Measurements from ENCODE around the gene OR8I2. TPM values are rescaled to one million over a fixed set of nuclear protein-coding genes. Genes with fewer than 3 reads are reported as not detected.
"Not testable (repeated sequence)": the region's sequence is repeated elsewhere in the genome, so short reads cannot be mapped to it uniquely, and the experiment has no call there.

OR8I2 gene
- total RNA-seq, 1 donor from 2014 or later = not detected

DNA sequence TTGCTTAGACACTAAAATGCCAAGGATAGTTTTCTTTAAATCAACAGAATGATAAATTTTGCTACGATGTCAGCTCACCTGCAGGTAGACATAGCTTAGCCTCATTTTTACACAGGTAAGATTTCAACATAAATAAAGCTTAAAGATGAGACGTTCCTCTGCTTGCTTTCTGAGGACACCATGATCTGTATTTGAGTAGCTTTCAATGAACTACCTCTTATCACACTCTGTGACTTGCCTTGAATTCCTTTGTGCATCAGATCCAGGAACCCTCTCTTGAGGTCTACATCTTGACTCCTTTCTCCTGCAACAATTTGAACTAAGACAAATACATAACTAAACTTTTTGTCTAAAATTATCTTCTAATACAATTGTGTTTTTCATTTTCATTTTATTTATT, 26.1 kb upstream of the OR8I2 start:
- H3K27me3 Mint-ChIP-seq (ENCODE audit: low read depth) = no peaks in the 10 kb centered on the region
- DNase-seq (ENCODE audit: low spot score) = no peak
- H3K9me3 Mint-ChIP-seq (ENCODE audit: low read depth) = peaks cover 12% of the 10 kb centered on the region
- H3K27ac Mint-ChIP-seq (ENCODE audit: unreplicated experiment) = no peak overlapping the region
- TF ChIP-seq, protein P1, sequence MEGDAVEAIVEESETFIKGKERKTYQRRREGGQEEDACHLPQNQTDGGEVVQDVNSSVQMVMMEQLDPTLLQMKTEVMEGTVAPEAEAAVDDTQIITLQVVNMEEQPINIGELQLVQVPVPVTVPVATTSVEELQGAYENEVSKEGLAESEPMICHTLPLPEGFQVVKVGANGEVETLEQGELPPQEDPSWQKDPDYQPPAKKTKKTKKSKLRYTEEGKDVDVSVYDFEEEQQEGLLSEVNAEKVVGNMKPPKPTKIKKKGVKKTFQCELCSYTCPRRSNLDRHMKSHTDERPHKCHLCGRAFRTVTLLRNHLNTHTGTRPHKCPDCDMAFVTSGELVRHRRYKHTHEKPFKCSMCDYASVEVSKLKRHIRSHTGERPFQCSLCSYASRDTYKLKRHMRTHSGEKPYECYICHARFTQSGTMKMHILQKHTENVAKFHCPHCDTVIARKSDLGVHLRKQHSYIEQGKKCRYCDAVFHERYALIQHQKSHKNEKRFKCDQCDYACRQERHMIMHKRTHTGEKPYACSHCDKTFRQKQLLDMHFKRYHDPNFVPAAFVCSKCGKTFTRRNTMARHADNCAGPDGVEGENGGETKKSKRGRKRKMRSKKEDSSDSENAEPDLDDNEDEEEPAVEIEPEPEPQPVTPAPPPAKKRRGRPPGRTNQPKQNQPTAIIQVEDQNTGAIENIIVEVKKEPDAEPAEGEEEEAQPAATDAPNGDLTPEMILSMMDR (IDR thresholded peaks at IDR 0.05) = no peak
- H3K4me3 Mint-ChIP-seq (ENCODE audit: unreplicated experiment) = no peak overlapping the region
- no peaks in the 10 kb centered on the region for H3K36me3 Mint-ChIP-seq (ENCODE audit: low read depth)
- H3K4me1 Mint-ChIP-seq (ENCODE audit: low read depth) = no peaks in the 10 kb centered on the region

DNA sequence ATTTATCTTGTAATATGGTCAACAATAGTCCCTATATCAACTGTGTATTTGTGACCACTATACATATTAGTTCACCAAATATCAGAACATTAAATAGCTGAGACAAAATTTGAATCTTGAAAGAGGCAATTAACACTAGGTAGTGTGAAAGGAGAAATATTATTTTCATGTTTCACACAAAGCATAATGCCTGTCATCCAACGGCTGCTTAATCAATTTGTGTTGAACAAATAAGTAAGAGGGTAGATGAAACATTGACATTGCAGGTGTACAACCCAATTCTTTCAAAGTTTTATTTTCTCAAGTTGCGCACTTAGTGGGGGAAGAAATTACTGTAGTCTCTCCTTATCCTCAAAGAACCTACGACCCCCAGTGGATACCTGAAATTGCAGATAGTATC, 3.4 kb upstream of the OR8I2 start:
- H3K27ac Mint-ChIP-seq (ENCODE audit: unreplicated experiment) = no peak overlapping the region
- H3K4me1 Mint-ChIP-seq (ENCODE audit: low read depth) = no peaks in the 10 kb centered on the region
- no peak for DNase-seq (ENCODE audit: low spot score)
- no peaks in the 10 kb centered on the region for H3K27me3 Mint-ChIP-seq (ENCODE audit: low read depth)
- TF ChIP-seq, protein P1 (IDR thresholded peaks at IDR 0.05) = no peak
- H3K9me3 Mint-ChIP-seq (ENCODE audit: low read depth) = no peaks in the 10 kb centered on the region
- no peak overlapping the region for H3K4me3 Mint-ChIP-seq (ENCODE audit: unreplicated experiment)
- no peaks in the 10 kb centered on the region for H3K36me3 Mint-ChIP-seq (ENCODE audit: low read depth)

DNA sequence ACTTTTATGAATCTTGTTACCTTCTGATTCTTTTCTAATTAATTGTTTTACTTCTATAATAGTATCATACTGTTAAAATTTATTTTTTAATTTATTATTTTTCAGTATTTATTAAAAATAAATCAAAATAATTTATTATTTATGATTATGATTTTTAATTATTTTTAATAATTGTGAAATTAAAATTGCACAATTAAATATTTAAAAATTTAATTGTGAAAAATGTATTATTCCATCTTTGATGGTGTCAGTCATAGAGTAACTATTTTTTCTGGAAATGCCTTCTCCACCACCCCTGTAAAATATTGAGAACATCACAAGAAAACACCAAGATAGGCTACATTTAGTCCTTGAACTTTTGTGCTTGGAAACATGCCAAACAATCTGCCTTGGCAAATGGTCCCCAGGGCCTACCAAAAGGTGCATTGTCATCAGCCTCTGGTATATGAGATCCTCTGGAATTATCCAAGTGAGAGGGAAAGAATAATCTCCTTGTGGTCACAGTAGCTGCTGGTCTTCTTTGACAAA, 10.2 kb downstream of the OR8I2 start, which contains the start of gene OR8H2:
Gene OR8H2 (plus strand): TSS at position 478 of the 528 bp plus-strand sequence. CDS start 1,356 bp downstream, outside the sequence.
- TF ChIP-seq, protein P1 (IDR thresholded peaks at IDR 0.05) = no peak
- Mint-ChIP-seq H3K9me3 (ENCODE audit: low read depth) (peaks cover 5% of the 10 kb centered on the region), H3K4me1 (ENCODE audit: low read depth) (no peaks in the 10 kb centered on the region), H3K4me3 (ENCODE audit: unreplicated experiment) (no peak within 1 kb of the TSS), H3K36me3 (ENCODE audit: low read depth) (no peaks in the 10 kb centered on the region), H3K27ac (ENCODE audit: unreplicated experiment) (no peak within 1 kb of the TSS), H3K27me3 (ENCODE audit: low read depth) (no peaks in the 10 kb centered on the region)
- DNase-seq (ENCODE audit: low spot score) = no peak

DNA sequence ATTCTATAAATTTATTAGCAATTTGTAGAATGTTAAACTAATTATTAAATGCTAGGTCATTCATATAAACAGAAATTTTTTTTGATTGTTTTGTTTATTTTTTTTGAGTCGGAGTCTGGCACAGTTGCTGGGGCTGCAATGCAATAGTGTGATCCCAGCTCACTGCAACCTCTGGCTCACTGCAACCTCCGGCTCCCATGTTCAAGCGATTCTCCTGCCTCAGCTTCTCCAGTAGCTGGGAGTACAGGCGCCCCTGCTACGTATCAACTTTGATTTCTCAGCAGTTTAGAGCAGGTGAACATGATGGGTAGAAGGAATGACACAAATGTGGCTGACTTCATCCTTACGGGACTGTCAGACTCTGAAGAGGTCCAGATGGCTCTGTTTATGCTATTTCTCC, 29.0 kb downstream of the OR8I2 start, which contains the start of gene OR8H3:
Gene OR8H3 (plus strand): TSS at position 301 of the 400 bp plus-strand sequence. CDS start 0 bp downstream, at position 301.
- no peak within 1 kb of the TSS for H3K4me3 Mint-ChIP-seq (ENCODE audit: unreplicated experiment)
- H3K27ac Mint-ChIP-seq (ENCODE audit: unreplicated experiment) = no peak within 1 kb of the TSS
- no peak for DNase-seq (ENCODE audit: low spot score)
- no peaks in the 10 kb centered on the region for H3K27me3 Mint-ChIP-seq (ENCODE audit: low read depth)
- H3K36me3 Mint-ChIP-seq (ENCODE audit: low read depth) = no peaks in the 10 kb centered on the region
- H3K9me3 Mint-ChIP-seq (ENCODE audit: low read depth) = no peaks in the 10 kb centered on the region
- TF ChIP-seq, protein P1 (IDR thresholded peaks at IDR 0.05) = no peak
- H3K4me1 Mint-ChIP-seq (ENCODE audit: low read depth) = no peaks in the 10 kb centered on the region

DNA sequence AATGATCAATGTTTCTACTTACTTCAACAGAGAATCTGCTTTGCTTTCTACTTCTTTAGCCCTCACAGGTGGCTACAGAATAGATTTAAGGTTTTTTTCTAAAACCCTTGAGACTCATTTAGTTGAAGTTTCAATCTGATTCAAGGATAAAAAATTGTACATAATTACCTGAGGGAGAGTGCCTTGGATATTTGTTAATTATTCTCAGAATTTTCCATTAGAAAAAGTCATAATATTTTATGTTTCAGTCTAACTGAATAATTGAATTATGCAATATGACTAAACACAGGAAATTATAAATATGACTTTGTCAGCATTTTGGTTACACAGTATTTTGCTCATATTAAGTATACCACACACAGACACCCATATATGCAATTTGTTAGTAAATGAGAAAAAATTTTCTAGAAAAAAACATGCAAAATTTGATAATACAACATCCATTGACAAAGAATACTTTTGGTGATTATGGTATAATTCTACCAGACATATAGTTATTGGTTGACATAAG, 47.1 kb downstream of the OR8I2 start, which contains the start of gene OR8J3:
Gene OR8J3 (minus strand): TSS at position 51 of the 511 bp plus-strand sequence. CDS start 2,483 bp downstream, outside the sequence.
- TF ChIP-seq, protein P1 (IDR thresholded peaks at IDR 0.05) = no peak
- H3K9me3 Mint-ChIP-seq (ENCODE audit: low read depth) = peaks cover 9% of the 10 kb centered on the region
- no peak for DNase-seq (ENCODE audit: low spot score)
- H3K27ac Mint-ChIP-seq (ENCODE audit: unreplicated experiment) = no peak within 1 kb of the TSS
- H3K4me3 Mint-ChIP-seq (ENCODE audit: unreplicated experiment) = no peak within 1 kb of the TSS
- H3K36me3 Mint-ChIP-seq (ENCODE audit: low read depth) = no peaks in the 10 kb centered on the region
- H3K4me1 Mint-ChIP-seq (ENCODE audit: low read depth) = no peaks in the 10 kb centered on the region
- H3K27me3 Mint-ChIP-seq (ENCODE audit: low read depth) = no peaks in the 10 kb centered on the region

DNA sequence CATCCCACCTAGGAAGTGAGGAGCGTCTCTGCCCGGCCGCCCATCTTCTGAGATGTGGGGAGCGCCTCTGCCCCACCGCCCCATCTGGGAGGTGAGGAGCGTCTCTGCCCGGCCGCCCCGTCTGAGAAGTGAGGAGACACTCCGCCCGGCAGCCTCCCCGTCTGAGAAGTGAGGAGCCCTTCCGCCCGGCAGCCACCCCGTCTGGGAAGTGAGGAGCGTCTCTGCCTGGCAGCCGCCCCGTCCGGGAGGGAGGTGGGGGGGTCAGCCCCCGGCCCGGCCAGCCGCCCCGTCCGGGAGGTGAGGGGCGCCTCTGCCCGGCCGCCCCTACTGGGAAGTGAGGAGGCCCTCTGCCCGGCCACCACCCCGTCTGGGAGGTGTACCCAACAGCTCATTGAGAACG, 50.6 kb downstream of the OR8I2 start:
- H3K36me3 Mint-ChIP-seq (ENCODE audit: low read depth); H3K4me3 Mint-ChIP-seq (ENCODE audit: unreplicated experiment); H3K27me3 Mint-ChIP-seq (ENCODE audit: low read depth); H3K27ac Mint-ChIP-seq (ENCODE audit: unreplicated experiment); DNase-seq (ENCODE audit: low spot score); H3K4me1 Mint-ChIP-seq (ENCODE audit: low read depth); H3K9me3 Mint-ChIP-seq (ENCODE audit: low read depth): not testable (repeated sequence)

Data from chondrocyte (in vitro differentiated cells).